HG02678 (cell line): ENCODE results near the gene CXCL8.
"Not testable (repeated sequence)": the region's sequence is repeated elsewhere in the genome, so short reads cannot be mapped to it uniquely, and the experiment has no call there.

Source experiments
- ATAC-seq: cut with Tn5 transposase; IDR thresholded peaks from one replicate; pipeline ENCODE4 v1.9.1; 2021; ENCODE audit warnings: mild to moderate bottlenecking, moderate library complexity; ENCODE audit not compliant: unreplicated experiment

CXCL8 gene

GRCh38 chr4:73740353-73740778 lies at the start of gene CXCL8:
Gene CXCL8 (plus strand): TSS chr4:73740569. CDS start chr4:73740659, 90 bp downstream.
- peak; percentile 43 for ATAC-seq

GRCh38 chr4:73691201-73691600 lies 49.2 kb upstream of the CXCL8 start:
- not testable (repeated sequence) for ATAC-seq

GRCh38 chr4:73691759-73692158 lies 48.6 kb upstream of the CXCL8 start:
- ATAC-seq = no peak

- ATAC-seq = no peak
Measured at GRCh38 chr4:73692254-73692653, 48.1 kb upstream of the CXCL8 start.

GRCh38 chr4:73692701-73693100 lies 47.7 kb upstream of the CXCL8 start:
- no peak for ATAC-seq

GRCh38 chr4:73693811-73694210 lies 46.6 kb upstream of the CXCL8 start:
- no peak for ATAC-seq

- no peak for ATAC-seq
Measured at GRCh38 chr4:73698217-73698616, 42.2 kb upstream of the CXCL8 start.

GRCh38 chr4:73701116-73701515 lies 39.3 kb upstream of the CXCL8 start:
- ATAC-seq = no peak

- no peak for ATAC-seq
Measured at GRCh38 chr4:73702796-73703287, 37.5 kb upstream of the CXCL8 start.

- no peak for ATAC-seq
Measured at GRCh38 chr4:73703320-73703719, 37.0 kb upstream of the CXCL8 start.

GRCh38 chr4:73704314-73705055 lies 35.9 kb upstream of the CXCL8 start:
- ATAC-seq = no peak

- no peak for ATAC-seq
Measured at GRCh38 chr4:73705056-73705432, 35.3 kb upstream of the CXCL8 start.

GRCh38 chr4:73705721-73706120 lies 34.6 kb upstream of the CXCL8 start:
- no peak for ATAC-seq

- no peak for ATAC-seq
Measured at GRCh38 chr4:73706811-73707210, 33.6 kb upstream of the CXCL8 start.

GRCh38 chr4:73707269-73707875 lies 33.0 kb upstream of the CXCL8 start:
- no peak for ATAC-seq

- ATAC-seq = no peak
Measured at GRCh38 chr4:73707918-73708577, 32.3 kb upstream of the CXCL8 start.

- ATAC-seq = no peak
Measured at GRCh38 chr4:73709451-73710033, 30.8 kb upstream of the CXCL8 start.

- no peak for ATAC-seq
Measured at GRCh38 chr4:73710094-73710493, 30.3 kb upstream of the CXCL8 start.

- ATAC-seq = no peak
Measured at GRCh38 chr4:73711989-73712388, 28.4 kb upstream of the CXCL8 start.

- no peak for ATAC-seq
Measured at GRCh38 chr4:73713650-73714049, 26.7 kb upstream of the CXCL8 start.

- ATAC-seq = no peak
Measured at GRCh38 chr4:73714647-73715046, 25.7 kb upstream of the CXCL8 start.

- ATAC-seq = no peak
Measured at GRCh38 chr4:73715659-73716058, 24.7 kb upstream of the CXCL8 start.
